Myocyte (in vitro differentiated cells): ENCODE data around the gene TBX5. TPM values are rescaled to one million over a fixed set of nuclear protein-coding genes. Genes with fewer than 3 reads are reported as not detected.
"Not testable (repeated sequence)": the region's sequence is repeated elsewhere in the genome, so short reads cannot be mapped to it uniquely, and the experiment has no call there.

Source experiments
- DNase-seq: peaks from one replicate; pipeline ENCODE4 v3.0.0-alpha.2; 2012; ENCODE audit warnings: low read depth
- total RNA-seq: library from RNA; depleted of rRNA; stranded (reverse); fragments of >200 nt; gene quantifications from 2 replicates; pipeline ENCODE4 v1.2.3, GENCODE V29; 2014

TBX5 gene
- total RNA-seq, 1 donor from 2014 or later, result not detected

DNA sequence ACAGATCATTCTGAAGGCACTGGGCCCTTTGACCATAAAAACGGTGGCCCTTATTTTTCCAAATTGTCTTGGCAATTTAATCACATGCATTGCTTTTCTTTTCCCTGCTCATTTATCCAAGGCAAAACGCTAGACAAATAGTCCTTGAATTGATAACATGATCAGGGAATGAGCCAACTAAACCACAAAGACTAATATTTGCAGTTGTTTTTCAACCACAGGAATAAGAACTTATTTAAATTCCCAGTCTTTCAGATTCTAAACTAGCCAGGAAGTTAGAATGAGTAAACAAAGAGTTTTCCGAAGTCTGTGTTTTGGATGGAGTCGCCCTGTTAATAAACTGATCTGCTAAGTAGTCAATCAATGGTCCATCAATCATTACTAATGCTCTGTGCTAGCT lies 14.9 kb downstream of the TBX5 start:
- DNase-seq, result no peak

DNA sequence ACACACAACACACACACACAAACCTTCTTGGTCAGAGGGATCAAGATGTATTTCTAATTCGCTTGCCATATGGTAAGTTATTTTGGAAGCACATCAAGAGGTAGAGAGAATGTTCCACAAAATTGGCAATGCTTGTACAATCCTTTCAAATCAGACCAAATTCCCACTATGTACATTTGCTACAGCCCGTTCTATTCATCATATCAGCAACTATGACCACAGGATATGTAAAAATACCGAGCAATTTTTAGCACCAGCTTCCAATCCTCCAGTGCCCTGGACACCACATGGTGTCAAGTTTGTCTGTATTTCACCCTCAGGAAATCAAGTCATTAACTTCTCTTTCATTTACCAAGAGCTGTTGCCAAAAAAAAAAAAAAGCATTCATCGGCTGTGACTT lies 21.2 kb downstream of the TBX5 start:
- no peak for DNase-seq

DNA sequence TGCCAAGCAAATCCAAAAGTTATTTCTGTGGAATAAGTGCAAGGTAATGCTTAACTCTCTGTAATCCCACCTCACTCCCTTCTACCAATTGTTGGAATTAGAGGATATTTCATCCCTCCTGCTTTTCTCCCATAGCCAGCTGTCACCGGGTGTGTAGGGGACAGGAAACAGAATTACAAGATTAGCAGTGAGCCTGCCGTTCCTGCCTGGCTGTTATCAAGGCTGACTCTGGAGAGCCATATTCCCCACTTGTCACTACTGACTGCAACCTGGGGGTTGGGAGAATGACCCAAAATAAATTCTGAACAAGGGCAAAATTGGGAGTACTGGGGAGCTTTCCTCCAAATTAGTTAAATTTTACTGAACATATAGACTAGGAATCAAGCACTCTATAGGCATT lies 24.8 kb downstream of the TBX5 start:
- no peak for DNase-seq

DNA sequence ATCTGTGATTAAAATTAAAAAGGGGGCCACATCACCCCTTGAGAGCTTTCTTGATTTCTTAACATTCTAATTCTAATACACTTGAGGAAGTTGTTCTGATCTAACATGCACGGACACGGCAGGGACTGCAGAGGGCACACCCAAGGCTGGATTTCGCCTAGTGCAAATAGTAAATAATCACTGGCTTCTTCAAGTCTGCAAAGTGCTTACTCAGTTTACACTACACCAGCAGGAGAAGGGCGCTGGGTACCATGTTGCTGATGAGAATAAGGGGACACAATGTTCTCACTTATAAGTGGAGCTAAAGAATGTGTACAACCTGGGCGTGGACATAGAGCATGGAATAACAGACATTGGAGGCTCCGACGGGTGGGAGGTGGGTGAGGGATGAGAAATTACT lies 34.2 kb downstream of the TBX5 start:
- no peak for DNase-seq

DNA sequence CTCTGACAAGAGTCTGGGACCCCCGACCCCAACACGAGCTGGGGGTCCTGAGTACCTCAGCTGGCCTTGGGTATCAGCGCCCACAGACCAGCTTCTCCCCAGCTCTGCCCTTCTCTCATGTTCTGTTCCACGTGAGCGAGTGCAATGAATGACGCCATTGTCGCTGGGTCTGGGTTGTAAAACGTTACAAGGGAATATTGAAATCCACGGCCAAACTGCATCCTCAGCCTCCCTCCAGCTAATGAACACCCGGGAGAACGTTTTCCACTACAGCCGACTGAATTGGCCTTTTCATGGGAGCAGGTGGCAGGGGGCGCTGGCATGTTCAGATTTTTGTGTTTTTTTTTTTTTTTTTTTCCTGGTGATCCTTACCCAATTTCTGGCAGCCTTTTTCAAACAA lies 34.7 kb downstream of the TBX5 start:
- no peak for DNase-seq

DNA sequence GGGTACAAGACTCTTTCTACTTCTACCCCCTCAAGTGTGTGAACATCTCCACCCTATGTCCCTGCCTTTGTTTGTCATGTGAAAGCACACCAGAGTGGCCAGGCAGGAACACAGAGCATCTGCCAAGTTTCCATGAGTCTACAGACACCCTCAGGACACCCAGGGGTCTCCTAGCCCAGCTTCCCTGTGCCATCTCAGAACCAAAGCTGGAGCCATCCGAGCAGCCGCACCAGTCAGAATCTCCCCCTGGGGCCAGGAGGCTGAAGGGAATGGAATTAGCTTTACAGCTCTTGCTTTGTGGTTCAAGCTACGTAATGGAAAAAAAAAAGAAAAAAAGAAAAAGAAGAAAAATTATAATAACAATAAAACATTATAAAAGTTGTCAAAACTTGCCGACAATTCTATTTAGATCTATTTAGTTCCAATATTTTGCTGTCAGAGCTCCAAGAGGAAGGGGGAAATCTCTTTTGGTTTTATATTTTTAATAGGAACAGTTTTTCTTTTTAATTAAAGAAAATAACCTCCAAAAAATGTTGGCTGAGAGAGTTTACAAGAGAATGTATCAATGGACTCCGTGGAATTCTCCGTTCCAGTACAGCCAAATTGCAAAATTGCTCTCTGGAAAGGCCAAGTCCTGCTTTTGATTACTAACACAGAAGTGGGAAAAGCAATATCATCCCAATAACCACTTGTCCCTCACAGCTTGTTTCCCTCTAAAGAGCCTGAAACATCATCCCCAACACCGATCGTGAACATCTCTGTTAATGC lies 37.1 kb downstream of the TBX5 start:
- DNase-seq, result no peak

DNA sequence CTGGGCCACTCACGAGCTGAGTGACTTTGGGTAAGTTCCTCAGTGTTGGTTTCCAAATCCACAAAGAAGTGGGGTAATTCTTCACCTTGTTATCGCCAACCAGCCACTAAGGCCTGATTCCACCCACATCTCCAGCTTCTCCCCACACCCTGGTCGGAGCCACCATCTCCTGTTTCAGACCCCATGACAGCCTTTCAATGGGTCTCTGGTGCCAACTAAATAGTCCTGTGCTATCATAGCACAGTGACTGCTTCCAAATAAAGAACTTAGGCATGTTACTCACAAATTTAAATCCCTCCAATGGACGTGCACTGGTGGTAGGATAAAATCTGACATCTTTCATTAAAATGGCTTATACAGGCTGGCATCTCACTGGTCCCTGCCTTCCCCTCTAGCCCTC lies 44.0 kb downstream of the TBX5 start:
- no peak for DNase-seq

DNA sequence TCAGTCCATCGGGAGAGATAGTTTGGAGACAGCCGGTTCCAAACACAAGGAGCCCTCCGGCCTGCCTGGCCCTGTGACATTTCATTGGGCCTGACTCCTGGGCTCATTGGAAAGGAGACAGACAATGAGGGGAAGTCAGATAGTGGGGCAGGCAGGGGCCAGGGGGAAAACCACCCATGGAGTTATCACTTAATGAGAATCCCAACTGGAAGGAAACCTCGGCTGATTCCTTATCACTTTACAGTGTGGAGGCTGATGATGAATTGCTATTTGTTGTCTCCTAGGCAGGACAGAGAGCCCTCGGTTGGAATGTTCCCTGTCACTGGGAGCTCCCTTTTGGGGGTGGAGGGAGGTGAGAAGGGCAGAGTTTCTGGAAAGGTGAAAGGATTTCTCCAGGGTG lies 44.4 kb downstream of the TBX5 start:
- DNase-seq, result no peak

DNA sequence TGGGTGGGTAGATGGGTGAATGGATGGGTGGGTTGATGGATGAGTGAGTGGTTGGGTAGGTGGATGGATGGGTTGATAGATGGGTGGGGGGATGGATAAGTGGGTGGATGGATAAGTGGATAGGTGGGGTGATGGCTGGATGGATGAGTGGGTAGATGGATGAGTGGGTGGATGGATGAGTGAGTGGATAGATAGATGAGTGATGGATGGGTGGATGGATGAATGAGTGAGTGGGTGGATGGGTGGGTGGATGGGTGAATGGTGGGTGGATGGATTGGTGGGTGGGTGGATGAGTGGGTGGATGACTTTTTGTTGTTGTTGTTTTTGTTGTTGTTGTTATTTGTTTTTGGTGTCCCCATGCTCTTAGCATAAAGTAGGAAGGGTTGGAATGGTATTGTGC lies 45.5 kb downstream of the TBX5 start:
- no peak for DNase-seq

DNA sequence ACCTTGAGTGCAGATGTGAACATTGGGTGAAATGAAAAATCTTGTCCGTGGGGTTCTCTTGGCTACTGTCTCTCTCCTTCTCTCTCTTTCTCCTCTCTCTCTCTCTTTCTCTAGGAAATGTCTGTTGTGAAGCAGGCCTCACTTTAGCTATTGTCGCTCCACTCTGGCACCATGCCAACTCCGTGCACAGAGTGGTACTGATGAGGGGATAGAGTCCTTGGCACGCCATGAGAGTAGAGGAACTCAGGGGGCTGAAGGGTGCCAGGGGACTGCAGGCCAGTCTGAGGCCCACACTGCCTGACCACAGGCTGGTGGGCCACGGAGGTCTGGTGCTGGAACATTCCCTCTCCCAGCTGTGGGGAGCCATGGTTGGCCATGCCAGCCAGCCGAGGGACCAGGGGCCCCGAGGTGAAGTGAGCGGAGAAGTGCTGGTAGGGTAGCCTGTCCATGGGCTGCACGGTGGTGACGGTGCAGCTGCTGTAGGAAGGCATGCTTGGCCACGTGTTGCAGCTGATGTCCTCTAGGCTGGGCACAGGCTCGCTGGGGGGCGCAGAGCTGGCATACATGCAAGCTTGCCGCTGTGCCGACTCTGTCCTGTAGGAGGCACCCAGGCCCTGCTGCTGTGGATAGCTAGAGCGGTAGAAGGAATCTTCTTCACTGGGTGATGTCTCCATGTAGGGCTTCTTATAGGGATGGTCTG lies 50.4 kb downstream of the TBX5 start:
- no peak for DNase-seq

DNA sequence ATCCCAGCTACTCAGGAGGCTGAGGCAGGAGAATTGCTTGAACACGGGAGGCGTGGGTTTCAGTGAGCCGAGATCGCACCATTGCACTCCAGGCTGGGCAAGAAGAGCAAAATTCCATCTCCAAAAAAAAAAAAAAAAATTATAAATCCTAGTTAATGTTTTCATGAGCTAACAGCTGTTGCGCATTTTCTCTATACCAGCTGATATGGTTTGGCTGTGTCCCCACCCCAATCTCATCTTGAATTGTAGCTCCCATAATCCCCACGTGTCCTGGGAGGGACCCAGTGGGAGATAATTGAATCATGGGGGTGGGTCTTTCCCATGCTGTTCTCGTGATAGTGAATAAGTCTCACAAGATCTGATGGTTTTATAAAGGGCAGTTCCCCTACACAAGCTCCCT lies 56.7 kb downstream of the TBX5 start:
- DNase-seq, result not testable (repeated sequence)

DNA sequence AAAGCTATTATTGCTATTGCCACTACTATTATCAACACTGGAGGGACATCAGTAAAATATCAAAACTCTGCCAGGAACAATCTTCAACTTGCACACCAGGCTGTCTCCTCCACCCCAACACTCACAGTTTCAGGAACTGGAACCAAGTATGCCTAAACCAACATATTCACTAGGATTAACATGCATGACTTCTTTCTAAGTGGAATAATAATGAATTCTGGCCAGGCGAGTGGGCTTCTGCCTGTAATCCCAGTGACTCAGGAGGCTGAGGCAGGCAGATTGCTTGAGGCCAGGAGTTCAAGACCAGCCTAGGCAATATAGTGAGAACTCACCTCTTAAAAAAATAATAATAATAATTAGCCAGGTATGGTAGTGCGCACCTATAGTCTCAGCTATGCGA lies 58.1 kb downstream of the TBX5 start:
- no peak for DNase-seq

DNA sequence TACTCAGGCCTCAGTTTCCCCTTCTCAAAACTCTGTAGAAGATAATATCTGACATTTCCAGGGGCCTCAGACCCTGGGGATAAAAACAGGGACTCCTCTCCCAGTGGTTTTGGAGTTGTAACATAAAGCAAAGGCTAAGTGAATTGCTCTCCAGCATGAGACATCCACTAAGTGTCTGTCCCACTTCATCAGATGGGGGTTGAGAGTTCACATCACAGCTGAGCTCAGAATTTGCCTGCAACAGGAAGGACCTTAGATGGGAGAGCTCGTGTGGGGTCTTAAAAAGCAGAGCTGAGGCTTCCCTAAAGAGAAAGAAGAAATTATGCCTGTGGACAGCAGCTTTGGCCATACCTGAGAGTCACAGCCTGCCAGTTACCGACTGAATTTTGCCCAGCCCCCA lies 61.1 kb downstream of the TBX5 start:
- DNase-seq, result no peak

DNA sequence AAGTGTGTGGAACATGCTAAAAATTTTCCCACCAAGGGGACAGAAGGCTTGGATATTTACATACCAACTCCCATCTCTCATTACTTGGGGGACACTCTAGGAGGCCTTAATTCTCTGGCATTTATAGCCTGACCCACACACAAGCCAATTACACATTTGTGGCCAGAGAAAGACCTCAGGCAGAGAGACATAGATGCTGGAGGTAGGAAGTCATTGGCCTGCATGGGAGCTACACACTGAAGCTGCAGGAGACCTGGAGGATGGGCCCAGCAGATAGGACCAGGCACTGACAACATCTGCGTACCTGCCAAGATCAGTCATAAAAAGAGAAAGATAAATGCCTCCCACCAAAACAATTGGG lies 61.7 kb downstream of the TBX5 start:
- no peak for DNase-seq

DNA sequence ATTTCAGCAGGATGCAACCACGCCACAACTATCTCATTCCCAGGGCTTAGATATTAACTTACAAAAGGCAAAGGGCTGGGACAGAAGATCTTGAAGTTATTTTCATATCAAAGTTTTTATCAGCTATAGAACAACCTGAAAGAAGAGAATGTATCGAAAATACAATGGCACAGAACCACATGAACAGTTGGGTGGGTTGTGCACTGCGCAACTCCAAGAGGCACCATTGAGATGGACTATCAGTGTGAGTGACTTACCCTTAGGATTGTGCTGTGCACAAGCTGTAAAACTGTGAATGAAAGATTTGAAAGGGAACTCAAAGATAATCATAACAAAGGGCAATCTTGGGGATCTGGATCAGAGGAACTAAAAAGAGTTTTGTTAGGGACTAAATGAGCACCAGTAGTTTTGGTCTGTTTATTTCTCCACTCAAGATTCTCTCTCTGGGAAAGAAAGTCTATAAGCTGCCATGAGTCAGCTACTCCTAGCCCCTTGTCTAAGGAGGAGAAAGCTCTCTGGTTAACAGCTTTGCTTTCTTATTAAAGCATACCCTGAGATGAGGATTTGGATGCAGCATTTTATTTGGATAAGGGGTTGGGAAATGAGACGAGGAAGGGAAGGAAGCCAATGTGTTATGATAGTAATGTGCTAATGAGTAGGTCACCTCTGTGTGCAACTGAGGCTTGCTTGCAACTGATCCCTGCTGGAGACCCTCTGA lies 62.2 kb downstream of the TBX5 start:
- DNase-seq, result no peak

DNA sequence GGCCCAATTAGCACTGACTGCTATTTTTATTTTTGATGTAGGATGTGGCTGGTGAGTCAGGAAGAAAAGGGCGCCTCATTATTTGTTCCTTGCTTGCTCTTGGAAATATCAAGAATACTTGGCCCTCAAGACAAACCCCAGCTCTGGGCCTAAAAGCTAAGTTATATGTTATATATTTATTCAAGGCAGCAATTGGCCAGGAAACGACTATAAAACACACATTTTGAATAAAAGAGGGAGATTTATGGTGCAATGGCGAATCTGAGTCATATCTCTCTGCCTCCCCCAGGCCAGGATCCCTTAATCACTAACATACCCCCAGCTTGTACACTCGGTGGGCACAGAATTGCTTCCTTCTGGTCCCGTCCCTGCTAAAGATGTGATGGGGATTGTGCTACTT lies 63.3 kb downstream of the TBX5 start:
- no peak for DNase-seq

DNA sequence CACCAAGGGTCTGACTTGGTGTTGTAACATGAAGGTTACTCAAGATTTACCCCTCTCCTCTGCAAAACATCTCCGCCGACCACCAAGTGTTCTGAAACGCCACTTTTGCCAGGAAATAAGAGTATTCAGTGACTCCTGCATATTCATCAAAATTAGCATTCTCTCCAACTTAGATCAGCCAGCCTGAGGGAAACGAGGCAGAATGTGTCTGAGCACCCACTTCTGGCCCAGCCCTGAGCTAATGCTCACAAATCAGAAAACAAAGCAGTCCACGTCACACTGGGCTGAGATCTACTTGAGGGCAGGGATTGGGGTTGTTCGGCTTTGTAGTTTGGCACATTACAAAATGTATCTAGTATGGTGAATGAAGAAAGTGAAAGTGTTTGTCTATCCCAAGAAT lies 64.3 kb downstream of the TBX5 start:
- no peak for DNase-seq

DNA sequence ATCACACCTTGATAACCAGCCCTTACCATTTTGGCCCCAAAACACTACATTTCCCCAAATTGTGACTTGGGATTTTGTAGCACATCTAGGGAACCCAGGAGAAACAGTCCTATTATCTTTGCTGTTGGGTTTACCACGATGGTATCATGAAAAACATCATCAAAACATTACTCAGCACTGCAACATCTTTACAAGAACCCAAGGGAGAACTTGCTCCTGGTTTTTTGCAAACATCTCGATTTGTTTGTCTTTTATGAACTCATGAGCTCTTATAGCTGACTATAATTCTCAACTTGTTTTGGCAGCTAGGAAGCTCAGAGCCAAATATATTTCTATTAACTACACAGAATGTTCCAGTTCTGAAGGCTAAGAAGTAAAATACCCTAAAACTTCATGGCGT lies 65.7 kb downstream of the TBX5 start:
- no peak for DNase-seq

DNA sequence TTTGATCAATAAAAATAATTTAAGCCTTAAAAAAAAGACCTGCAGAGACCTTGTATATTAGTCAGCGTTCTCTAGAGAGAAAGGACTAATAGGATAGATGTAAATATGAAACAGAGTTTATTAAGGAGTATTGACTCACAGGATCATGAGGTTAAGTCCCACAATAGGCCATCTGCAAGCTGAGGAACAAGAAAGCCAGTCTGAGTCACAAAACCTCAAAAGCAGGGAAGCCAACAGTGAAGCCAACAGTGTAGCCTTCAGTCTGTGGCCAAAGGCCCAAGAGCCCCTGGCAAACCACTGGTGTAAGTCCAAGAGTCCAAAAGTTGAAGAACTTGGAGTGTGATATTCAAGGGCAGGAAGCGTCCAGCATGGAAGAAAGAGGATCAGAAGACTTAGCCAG lies 66.3 kb downstream of the TBX5 start:
- DNase-seq, result peak; percentile 9

DNA sequence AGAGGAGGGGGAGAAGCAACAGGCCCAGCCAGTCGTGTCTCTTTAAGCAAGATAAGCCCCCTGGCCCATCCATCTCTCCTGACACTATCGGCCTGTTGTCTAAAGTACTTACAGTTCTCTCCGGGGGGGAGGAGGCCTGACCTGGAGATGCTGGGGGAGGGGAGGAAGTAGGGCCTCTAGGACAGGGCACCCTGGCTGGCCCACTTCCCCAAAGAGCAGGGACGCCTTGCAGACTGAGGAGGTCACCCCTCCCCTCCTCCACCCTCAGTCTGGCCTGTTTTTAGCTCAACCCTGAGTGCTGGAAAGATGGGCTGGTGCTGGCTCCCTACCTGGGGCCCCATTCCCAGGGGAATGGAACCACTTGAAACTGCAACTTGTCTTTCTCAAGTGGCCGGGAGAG lies 70.3 kb downstream of the TBX5 start:
- DNase-seq, result no peak

DNA sequence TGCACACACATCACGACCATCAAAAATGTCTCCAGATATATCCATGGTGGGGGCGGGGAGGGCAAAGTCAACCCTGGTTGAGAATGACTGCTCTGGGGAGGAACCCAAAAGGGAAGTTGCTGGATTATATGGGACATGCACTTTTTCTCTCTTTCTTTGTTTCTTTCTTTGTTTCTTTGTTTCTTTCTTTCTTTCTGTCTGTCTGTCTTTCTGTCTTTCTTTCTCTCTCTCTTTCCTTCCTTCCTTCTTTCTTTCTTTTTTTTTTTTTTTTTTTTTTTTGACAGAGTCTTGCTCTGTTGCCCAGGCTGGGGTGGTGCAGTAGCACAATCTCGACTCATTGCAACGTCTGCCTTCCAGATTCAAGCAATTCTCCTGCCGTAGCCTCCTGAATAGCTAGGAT lies 71.5 kb downstream of the TBX5 start:
- no peak for DNase-seq

DNA sequence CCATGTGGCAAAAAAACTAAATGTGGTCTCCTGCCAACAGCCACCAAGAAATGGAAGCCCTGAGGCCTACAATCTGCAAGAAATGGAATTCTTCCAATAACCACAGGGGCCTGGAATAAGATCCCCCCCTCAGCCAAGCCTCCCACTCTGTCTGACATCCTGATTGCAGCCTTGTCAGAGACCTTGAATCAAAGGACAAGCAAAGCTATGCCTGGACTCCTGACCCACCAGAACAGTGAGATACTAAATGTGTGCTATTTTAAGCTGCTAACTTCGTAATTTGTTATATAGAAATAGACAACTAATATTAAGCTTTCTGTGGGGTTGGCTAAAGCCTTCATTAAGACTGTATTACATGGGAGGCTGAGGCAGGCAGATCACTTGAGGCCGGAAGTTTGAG lies 77.7 kb downstream of the TBX5 start:
- DNase-seq, result no peak

DNA sequence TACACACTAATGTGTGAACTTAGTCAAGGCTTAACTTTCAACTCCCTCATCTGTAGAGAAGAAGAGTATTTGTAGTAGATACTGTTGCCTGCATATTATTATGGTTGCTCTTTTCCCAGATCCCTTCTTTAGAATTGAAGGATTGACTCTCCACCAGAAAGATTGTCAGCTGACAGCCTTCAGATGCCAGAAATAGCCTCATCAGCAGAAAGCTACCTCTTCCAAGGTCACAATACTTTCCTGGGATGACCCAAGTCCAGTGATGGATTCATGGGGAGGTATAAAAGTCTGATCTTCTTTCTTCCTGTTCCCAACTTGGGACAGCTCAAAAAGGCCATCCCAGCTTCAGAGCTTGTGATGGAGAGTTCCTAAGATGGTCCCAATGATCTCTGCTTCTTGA lies 78.2 kb downstream of the TBX5 start:
- no peak for DNase-seq
